ENCODE results near the gene GBP1. TPM values are rescaled to one million over a fixed set of nuclear protein-coding genes. Genes with fewer than 3 reads are reported as not detected.

GBP1 gene
- polyA plus RNA-seq, 1 donor from 2014 or later, result not detected

GRCh38 chr1:89112871-89113613 lies 48.0 kb upstream of the GBP1 start:
- Histone ChIP-seq H2AFZ (ENCODE audit: low read depth, low read length) (no peak overlapping the region), H3K9me3 (ENCODE audit: low read length) (no peaks in the 10 kb centered on the region), H3K36me3 (ENCODE audit: insufficient read depth, low read length) (no peaks in the 10 kb centered on the region), H3K4me3 (ENCODE audit: low read length) (no peak overlapping the region), H3K9ac (ENCODE audit: low read length) (no peak overlapping the region), H4K20me1 (ENCODE audit: insufficient read depth) (no peaks in the 10 kb centered on the region), H3F3A (ENCODE audit: insufficient read depth, low read length, poor library complexity, severe bottlenecking) (no peaks in the 10 kb centered on the region), H3K9me2 (ENCODE audit: insufficient read depth, low read length) (no peaks in the 10 kb centered on the region), H3K27me3 (ENCODE audit: insufficient read depth, low read depth, low read length) (no peaks in the 10 kb centered on the region), H3K4me2 (ENCODE audit: low read length) (no peak overlapping the region), H3K79me2 (replicated peaks; ENCODE audit: insufficient read depth, low read length) (no peaks in the 10 kb centered on the region), H3K27ac (ENCODE audit: low read length) (no peak overlapping the region)
- TF ChIP-seq EZH2 (IDR thresholded peaks at IDR 0.05; ENCODE audit: borderline replicate concordance, insufficient read depth, low read length, poor library complexity, severe bottlenecking), result no peak
- TF ChIP-seq TAF1 (IDR thresholded peaks at IDR 0.05; ENCODE audit: low read depth), result no peak
- TF ChIP-seq POLR2AphosphoS5 (IDR thresholded peaks at IDR 0.05), result no peak

- TF ChIP-seq RAD21 (conservative IDR thresholded peaks at IDR 0.05) (no peak), SMC3 (conservative IDR thresholded peaks at IDR 0.05; ENCODE audit: poor library complexity) (no peak), EZH2 (IDR thresholded peaks at IDR 0.05; ENCODE audit: borderline replicate concordance, insufficient read depth, low read length, poor library complexity, severe bottlenecking) (no peak), MXI1 (conservative IDR thresholded peaks at IDR 0.05; ENCODE audit: poor library complexity, severe bottlenecking) (no peak), REST (IDR thresholded peaks at IDR 0.05; ENCODE audit: borderline replicate concordance) (no peak), TAF1 (IDR thresholded peaks at IDR 0.05; ENCODE audit: low read depth) (no peak), EP300 (conservative IDR thresholded peaks at IDR 0.05; ENCODE audit: poor library complexity, severe bottlenecking) (no peak), POLR2AphosphoS5 (IDR thresholded peaks at IDR 0.05) (no peak)
- Histone ChIP-seq H3F3A (ENCODE audit: insufficient read depth, low read length, poor library complexity, severe bottlenecking) (no peaks in the 10 kb centered on the region), H3K36me3 (ENCODE audit: insufficient read depth, low read length) (no peaks in the 10 kb centered on the region), H4K20me1 (ENCODE audit: insufficient read depth) (no peaks in the 10 kb centered on the region), H3K79me2 (replicated peaks; ENCODE audit: insufficient read depth, low read length) (no peaks in the 10 kb centered on the region), H3K4me2 (ENCODE audit: low read length) (no peak overlapping the region), H3K9ac (ENCODE audit: low read length) (no peak overlapping the region), H3K9me2 (ENCODE audit: insufficient read depth, low read length) (no peaks in the 10 kb centered on the region), H3K9me3 (ENCODE audit: low read length) (no peaks in the 10 kb centered on the region), H2AFZ (ENCODE audit: low read depth, low read length) (no peak overlapping the region), H3K27ac (ENCODE audit: low read length) (no peak overlapping the region), H3K27me3 (ENCODE audit: insufficient read depth, low read depth, low read length) (no peaks in the 10 kb centered on the region), H3K4me3 (ENCODE audit: low read length) (no peak overlapping the region)
These were observed 39.7 kb upstream of the GBP1 start for GRCh38 chr1:89104687-89105086.

- Histone ChIP-seq H3K9me3 (ENCODE audit: low read length) (no peaks in the 10 kb centered on the region), H3K9ac (ENCODE audit: low read length) (no peak overlapping the region), H3K4me2 (ENCODE audit: low read length) (no peak overlapping the region), H3F3A (ENCODE audit: insufficient read depth, low read length, poor library complexity, severe bottlenecking) (no peaks in the 10 kb centered on the region), H4K20me1 (ENCODE audit: insufficient read depth) (no peaks in the 10 kb centered on the region), H3K9me2 (ENCODE audit: insufficient read depth, low read length) (no peaks in the 10 kb centered on the region), H3K36me3 (ENCODE audit: insufficient read depth, low read length) (no peaks in the 10 kb centered on the region), H3K27ac (ENCODE audit: low read length) (no peak overlapping the region), H3K27me3 (ENCODE audit: insufficient read depth, low read depth, low read length) (no peaks in the 10 kb centered on the region), H3K79me2 (replicated peaks; ENCODE audit: insufficient read depth, low read length) (no peaks in the 10 kb centered on the region), H2AFZ (ENCODE audit: low read depth, low read length) (no peak overlapping the region), H3K4me3 (ENCODE audit: low read length) (no peak overlapping the region)
- no peak for TF ChIP-seq POLR2AphosphoS5 (IDR thresholded peaks at IDR 0.05)
- no peak for TF ChIP-seq SMC3 (conservative IDR thresholded peaks at IDR 0.05; ENCODE audit: poor library complexity)
- TF ChIP-seq REST (IDR thresholded peaks at IDR 0.05; ENCODE audit: borderline replicate concordance), result no peak
- TF ChIP-seq CTCF (IDR thresholded peaks at IDR 0.05; ENCODE audit: poor library complexity, severe bottlenecking), result no peak
- TF ChIP-seq EZH2 (IDR thresholded peaks at IDR 0.05; ENCODE audit: borderline replicate concordance, insufficient read depth, low read length, poor library complexity, severe bottlenecking), result no peak
These were observed 39.1 kb upstream of the GBP1 start for GRCh38 chr1:89104147-89104546.
